GM23248 (cell line): ENCODE results near the gene TMA7. TPM values are rescaled to one million over a fixed set of nuclear protein-coding genes. Genes with fewer than 3 reads are reported as not detected.
A peak's percentile ranks its signal among the peaks of the same experiment; 100 is the strongest.

Experiments
- DNase-seq: peaks from one replicate; pipeline ENCODE4 v3.0.0-alpha.2; 2015
- H2AFZ ChIP-seq: fragments of 200-600 bp; sonication (generic); 2 replicates; pipeline ENCODE4 v1.6.1; 2016; ENCODE audit warnings: antibody characterized with exemption
- H3F3A ChIP-seq: fragments of 200-600 bp; sonication (generic); 2 replicates; pipeline ENCODE4 v1.6.1; 2016; ENCODE audit warnings: mild to moderate bottlenecking, antibody characterized with exemption, mixed run types; ENCODE audit not compliant: insufficient read depth
- H3K27ac ChIP-seq: fragments of 200-600 bp; sonication (generic); 2 replicates; pipeline ENCODE4 v1.5.1; 2016; ENCODE audit warnings: mild to moderate bottlenecking
- H3K27me3 ChIP-seq: fragments of 200-600 bp; sonication (generic); replicated peaks from 2 replicates; pipeline ENCODE4 v1.6.1; 2016; ENCODE audit warnings: mild to moderate bottlenecking; ENCODE audit not compliant: insufficient read depth
- H3K36me3 ChIP-seq: fragments of 200-600 bp; sonication (generic); 2 replicates; pipeline ENCODE4 v1.6.1; 2016; ENCODE audit warnings: low read depth, mild to moderate bottlenecking
- H3K4me1 ChIP-seq: fragments of 200-600 bp; sonication (generic); 2 replicates; pipeline ENCODE4 v1.6.1; 2016; ENCODE audit warnings: mild to moderate bottlenecking; ENCODE audit not compliant: insufficient read depth
- H3K4me2 ChIP-seq: fragments of 200-600 bp; sonication (generic); one replicate; pipeline ENCODE4 v1.6.1; 2016; ENCODE audit warnings: mild to moderate bottlenecking; ENCODE audit not compliant: unreplicated experiment
- H3K4me3 ChIP-seq: fragments of 200-600 bp; sonication (generic); 2 replicates; pipeline ENCODE4 v1.5.1; 2016; ENCODE audit warnings: mild to moderate bottlenecking
- H3K79me2 ChIP-seq: fragments of 200-600 bp; sonication (generic); 2 replicates; pipeline ENCODE4 v1.6.1; 2016; ENCODE audit warnings: mild to moderate bottlenecking; ENCODE audit not compliant: insufficient read depth
- H3K9ac ChIP-seq: fragments of 200-600 bp; sonication (generic); 2 replicates; pipeline ENCODE4 v1.6.1; 2016; ENCODE audit warnings: mild to moderate bottlenecking
- H3K9me2 ChIP-seq: fragments of 200-600 bp; sonication (generic); 2 replicates; pipeline ENCODE4 v1.6.1; 2016; ENCODE audit warnings: mixed run types, mild to moderate bottlenecking, moderate library complexity; ENCODE audit not compliant: insufficient read depth
- H3K9me3 ChIP-seq: fragments of 200-600 bp; sonication (generic); one replicate; pipeline ENCODE4 v1.6.1; 2017; ENCODE audit warnings: low read depth
- H4K20me1 ChIP-seq: fragments of 200-600 bp; sonication (generic); 2 replicates; pipeline ENCODE4 v1.6.0; 2016; ENCODE audit not compliant: insufficient read depth
- EZH2 ChIP-seq: fragments of 200-600 bp; sonication (generic); IDR thresholded peaks from 2 replicates; pipeline ENCODE4 v1.6.1; 2018; ENCODE audit warnings: antibody characterized with exemption, mild to moderate bottlenecking; ENCODE audit not compliant: insufficient read depth, poor library complexity, severe bottlenecking
- EZH2phosphoT487 ChIP-seq: fragments of 200-600 bp; sonication (generic); IDR thresholded peaks from 2 replicates; pipeline ENCODE4 v1.6.1; 2018; ENCODE audit warnings: antibody characterized with exemption, moderate library complexity, mild to moderate bottlenecking, low read depth; ENCODE audit not compliant: insufficient read depth
- WGBS, 2 experiments: methylation state at CpG; one replicate each; pipeline ENCODE4 v1.1.6; 2015 to 2017; ENCODE audit warnings: low lambda C conversion rate in 2 of 2, low coverage in 1 of 2; ENCODE audit errors: missing lambda C conversion rate in 2 of 2; 5-methylcytosine and 5-hydroxymethylcytosine counted together
- in situ Hi-C: fragments of 300-500 bp; cut with MboI; formaldehyde crosslinking; loops from 2 replicates; pipeline ENCODE4 v1.15.0; 2020
- polyA plus RNA-seq: library from polyadenylated mRNA; unstranded; fragments of >200 nt; fragmentation: Nextera tagmentation; extraction: Ambion mirVana; gene quantifications from 2 replicates; pipeline ENCODE4 v1.2.1, GENCODE V29; 2016
- total RNA-seq: library from RNA; depleted of rRNA; stranded (reverse); fragments of >200 nt; shearing (Covaris generic); gene quantifications from 2 replicates; pipeline ENCODE4 v1.2.3, GENCODE V29; 2014

Gene TMA7
- total and polyA plus RNA-seq, 2 experiments from 2014 or later = 244 to 552 TPM

DNA sequence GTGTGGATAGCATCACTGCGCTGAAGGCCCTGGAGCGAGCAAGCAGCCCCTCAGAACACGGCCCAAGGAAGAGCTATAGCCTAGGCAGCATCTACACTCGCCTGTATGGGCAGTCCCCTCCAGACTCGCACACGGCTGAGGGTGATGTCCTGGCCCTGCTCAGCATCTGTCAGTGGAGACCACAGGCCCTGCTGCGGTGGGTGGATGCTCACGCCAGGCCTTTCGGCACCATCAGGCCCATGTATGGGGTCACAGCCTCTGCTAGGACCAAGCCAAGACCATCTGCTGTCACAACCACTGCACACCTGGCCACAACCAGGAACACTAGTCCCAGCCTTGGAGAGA is 27.0 kb downstream of the TMA7 start:
- Histone ChIP-seq H3K36me3 (peaks cover 6% of the 10 kb centered on the region; the same call in 1 of the 2 replicates), H3K27me3 (no peaks in the 10 kb centered on the region), H3K4me1 (peaks cover 31% of the 10 kb centered on the region), H3K9me2 (no peaks in the 10 kb centered on the region), H3K9ac (peak overlapping the region; percentile 92), H3K4me3 (peak overlapping the region; percentile 73), H3K79me2 (peaks cover 56% of the 10 kb centered on the region), H3K9me3 (no peaks in the 10 kb centered on the region), H3K4me2 (peak overlapping the region; percentile 69), H4K20me1 (no peaks in the 10 kb centered on the region), H3F3A (peaks cover 17% of the 10 kb centered on the region), H3K27ac (peak overlapping the region; percentile 99), H2AFZ (no peak overlapping the region)
- WGBS, 2 experiments = 74 to 75% methylated on average over 9 of the region's 9 CpGs
- DNase-seq = no peak
- in situ Hi-C loops = loop anchor here (5.0 kb wide), 1 partner anchor 85 kb away; no protein-coding TSS in a partner anchor
- TF ChIP-seq EZH2phosphoT487 = no peak
- no peak for TF ChIP-seq EZH2

DNA sequence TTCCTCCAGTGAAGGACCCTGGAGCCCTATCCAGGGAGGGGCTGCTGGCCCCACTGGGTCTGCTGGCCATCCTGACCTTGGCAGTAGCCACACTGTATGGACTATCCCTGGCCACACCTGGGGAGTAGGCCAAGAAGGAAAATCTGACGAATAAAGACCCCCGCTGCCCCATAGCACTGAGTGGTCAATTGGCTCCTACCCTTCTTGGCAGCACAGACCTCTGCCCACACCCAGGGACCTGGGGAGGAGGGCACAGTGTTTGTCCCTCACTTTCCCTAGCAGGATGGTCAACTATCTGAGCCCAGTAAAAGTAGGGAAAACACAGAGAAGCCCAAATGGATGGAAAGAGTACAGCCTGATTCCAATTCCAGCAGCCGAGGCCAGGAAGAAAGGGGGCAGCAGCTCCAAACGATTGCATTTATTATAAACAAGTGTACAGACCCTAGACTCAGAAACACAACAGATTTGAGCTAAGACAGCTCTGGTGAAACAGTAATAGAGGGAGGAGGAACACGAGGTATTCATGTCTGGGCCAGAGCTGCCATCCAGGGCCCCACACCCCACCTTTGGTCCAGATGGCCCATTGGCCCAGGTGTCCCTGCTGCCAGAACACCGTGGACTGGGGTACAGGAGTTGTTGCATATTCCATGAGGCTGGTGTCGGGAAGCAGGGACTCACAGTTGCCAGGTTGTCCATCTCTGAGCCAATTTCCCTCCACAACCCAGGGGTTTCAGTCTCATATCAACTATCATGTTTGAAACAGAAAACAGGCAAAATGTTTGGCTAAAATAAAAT is 27.6 kb downstream of the TMA7 start:
- H3K4me2 ChIP-seq = peak overlapping the region; percentile 69

DNA sequence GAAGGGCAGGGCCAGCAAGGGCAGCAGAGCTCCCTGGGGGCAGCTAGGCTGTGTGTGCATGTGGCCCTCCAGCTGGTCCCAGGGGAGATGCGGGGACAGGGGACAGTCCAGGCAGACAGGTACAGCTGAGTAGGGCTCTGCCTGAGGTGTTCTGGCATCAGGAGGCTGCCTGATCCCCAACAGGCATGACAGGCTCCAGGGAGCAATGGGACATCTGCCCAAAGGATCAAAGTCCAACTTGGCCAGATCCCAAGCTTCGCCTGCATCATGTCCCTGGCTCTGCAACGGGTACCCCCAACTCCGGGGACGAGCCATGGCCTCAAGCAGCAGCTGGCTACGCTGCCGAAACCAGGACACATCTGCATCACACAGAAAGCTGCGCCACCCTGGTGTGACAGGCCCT is 28.3 kb downstream of the TMA7 start:
- Histone ChIP-seq H3K9ac (peak overlapping the region; percentile 92; the same call in 1 of the 2 replicates), H3K27me3 (no peaks in the 10 kb centered on the region), H3K79me2 (peaks cover 63% of the 10 kb centered on the region), H3K9me2 (no peaks in the 10 kb centered on the region), H2AFZ (no peak overlapping the region), H4K20me1 (no peaks in the 10 kb centered on the region), H3K4me3 (no peak overlapping the region), H3K4me2 (no peak overlapping the region), H3K36me3 (peaks cover 6% of the 10 kb centered on the region; the same call in 1 of the 2 replicates), H3K4me1 (peaks cover 34% of the 10 kb centered on the region), H3K9me3 (no peaks in the 10 kb centered on the region), H3K27ac (no peak overlapping the region), H3F3A (peaks cover 18% of the 10 kb centered on the region)
- 43 to 52% methylated on average over 8 of the region's 8 CpGs for WGBS, 2 experiments
- DNase-seq = no peak
- in situ Hi-C loops = loop anchor here (5.0 kb wide), 1 partner anchor 84 kb away; no protein-coding TSS in a partner anchor
- no peak for TF ChIP-seq EZH2
- no peak for TF ChIP-seq EZH2phosphoT487

More for the DNA sequence above, 27.6 kb downstream of the TMA7 start:
- in situ Hi-C loops = loop anchor here (5.0 kb wide), 1 partner anchor 85 kb away; no protein-coding TSS in a partner anchor
- H3K9me2 ChIP-seq = no peaks in the 10 kb centered on the region
- peak overlapping the region; percentile 99 for H3K27ac ChIP-seq
- H3K4me1 ChIP-seq = peaks cover 32% of the 10 kb centered on the region
- H3K4me3 ChIP-seq = peak overlapping the region; percentile 73; the same call in 1 of the 2 replicates
- peaks cover 62% of the 10 kb centered on the region for H3K79me2 ChIP-seq
- no peak overlapping the region for H2AFZ ChIP-seq
- H3K9me3 ChIP-seq = no peaks in the 10 kb centered on the region
- H3K9ac ChIP-seq = peak overlapping the region; percentile 92
- no peak for TF ChIP-seq EZH2phosphoT487
- TF ChIP-seq EZH2 = no peak
- H4K20me1 ChIP-seq = no peaks in the 10 kb centered on the region
- H3F3A ChIP-seq = peaks cover 17% of the 10 kb centered on the region
- no peak for DNase-seq
- H3K36me3 ChIP-seq = peaks cover 6% of the 10 kb centered on the region; the same call in 1 of the 2 replicates
- no peaks in the 10 kb centered on the region for H3K27me3 ChIP-seq
- 42 to 53% methylated on average over 7 of the region's 7 CpGs for WGBS, 2 experiments

DNA sequence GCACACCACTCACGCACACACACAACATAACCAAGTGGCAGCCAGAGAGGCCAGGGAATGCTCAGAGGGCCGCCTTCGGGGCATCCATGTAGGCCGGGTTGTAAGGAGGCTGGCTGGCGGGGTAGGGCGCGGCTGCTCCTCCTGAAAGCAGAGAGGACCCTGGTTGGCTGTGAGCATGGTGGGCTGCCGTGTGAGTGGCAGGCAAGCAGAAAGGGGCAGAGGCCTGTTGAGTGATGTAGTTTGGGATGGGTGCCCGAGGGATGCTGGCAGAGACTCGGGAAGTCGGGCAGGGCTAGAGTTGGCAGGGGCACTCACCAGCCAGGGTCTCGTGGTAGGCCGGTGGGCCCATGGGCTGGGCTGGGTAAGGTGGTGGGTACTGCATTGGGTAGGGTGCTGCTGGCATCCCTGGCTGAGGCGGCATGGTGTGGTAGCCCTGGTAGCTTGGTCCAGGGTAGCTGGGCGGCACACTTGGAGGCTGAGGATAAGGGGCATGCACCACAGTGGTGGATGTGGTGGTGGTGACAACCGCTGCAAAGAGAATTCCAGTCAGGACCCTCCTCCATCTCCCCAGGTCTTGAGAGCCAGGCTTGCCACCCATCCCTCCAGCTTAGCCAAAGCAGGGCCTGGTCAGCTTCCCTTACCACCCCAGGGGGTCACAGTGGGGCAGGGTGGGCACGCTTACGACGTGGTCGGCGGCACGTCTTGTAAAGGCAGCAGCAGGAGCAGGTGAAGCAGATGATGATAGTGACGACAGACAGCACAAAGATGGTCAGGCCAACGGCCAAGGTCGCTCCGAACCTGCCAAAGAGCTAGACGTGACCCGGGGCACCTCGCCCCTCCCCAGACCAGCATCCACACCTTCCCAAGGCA is 29.2 kb downstream of the TMA7 start:
- Histone ChIP-seq H3K9me2 (no peaks in the 10 kb centered on the region), H4K20me1 (no peaks in the 10 kb centered on the region), H3K4me2 (no peak overlapping the region), H3K4me3 (no peak overlapping the region), H3K4me1 (peaks cover 35% of the 10 kb centered on the region), H3K36me3 (peaks cover 6% of the 10 kb centered on the region; the same call in 1 of the 2 replicates), H3K79me2 (peaks cover 63% of the 10 kb centered on the region), H3K27me3 (no peaks in the 10 kb centered on the region), H3K9ac (0 out of 2 replicates have a peak overlapping the region, but pooled peaks have one; percentile 9), H2AFZ (no peak overlapping the region), H3K9me3 (no peaks in the 10 kb centered on the region), H3K27ac (no peak overlapping the region), H3F3A (peaks cover 21% of the 10 kb centered on the region)
- TF ChIP-seq EZH2 (no peak), EZH2phosphoT487 (no peak)
- DNase-seq = no peak
- WGBS, 2 experiments = 68 to 73% methylated on average over 25 to 29 of the region's 29 CpGs
- in situ Hi-C loops = loop anchor here (5.0 kb wide), 1 partner anchor 83 kb away; no protein-coding TSS in a partner anchor
